Calu3 (cell line): ENCODE data around the gene RAB28. TPM values are rescaled to one million over a fixed set of nuclear protein-coding genes. Genes with fewer than 3 reads are reported as not detected.
A peak's percentile ranks its signal among the peaks of the same experiment; 100 is the strongest.

ENCODE experiments used
- Bru-seq: library from RNA; stranded (reverse); fragments of 400-500 nt; gene quantifications from one replicate; lab custom pipeline; 2021; lab: Mats Ljungman, UMichigan
- BruChase-seq, 2 experiments: library from RNA; stranded (reverse); fragments of 400-500 nt; gene quantifications; one replicate each; lab custom pipeline; 2021; lab: Mats Ljungman, UMichigan
- BruUV-seq: library from RNA; stranded (reverse); fragments of 400-500 nt; replicated peaks from 2 replicates; lab custom pipeline; 2021; lab: Mats Ljungman, UMichigan
- CTCF ChIA-PET: fragments of 300-600 bp; sonication (Branson Sonifier 250); formaldehyde crosslinking; loops from one replicate; lab custom pipeline; 2022; ENCODE audit warnings: antibody characterized with exemption; lab: Charles Lee
- DNase-seq: peaks from one replicate; pipeline ENCODE4 v3.0.0; 2022
- H3K27ac Mint-ChIP-seq: one replicate; pipeline ENCODE4 v1.8.0; 2022; ENCODE audit warnings: mixed read lengths; ENCODE audit not compliant: unreplicated experiment
- H3K27me3 Mint-ChIP-seq: one replicate; pipeline ENCODE4 v1.8.0; 2022; ENCODE audit warnings: mixed read lengths; ENCODE audit not compliant: unreplicated experiment
- H3K36me3 Mint-ChIP-seq: one replicate; pipeline ENCODE4 v1.8.0; 2022; ENCODE audit warnings: mild to moderate bottlenecking, moderate library complexity, mixed read lengths; ENCODE audit not compliant: insufficient read depth, unreplicated experiment
- H3K4me1 Mint-ChIP-seq: one replicate; pipeline ENCODE4 v1.8.0; 2022; ENCODE audit warnings: mild to moderate bottlenecking, low read depth, mixed read lengths; ENCODE audit not compliant: unreplicated experiment
- H3K4me3 Mint-ChIP-seq: one replicate; pipeline ENCODE4 v1.8.0; 2022; ENCODE audit warnings: mild to moderate bottlenecking, low read depth, moderate library complexity, mixed read lengths; ENCODE audit not compliant: unreplicated experiment
- H3K9me3 Mint-ChIP-seq: one replicate; pipeline ENCODE4 v1.8.0; 2022; ENCODE audit warnings: low read depth, mixed read lengths; ENCODE audit not compliant: unreplicated experiment
- CTCF ChIP-seq: fragments of 200-600 bp; IDR thresholded peaks from one replicate; pipeline ENCODE4 v1.8.0; 2022; ENCODE audit warnings: antibody characterized with exemption; ENCODE audit not compliant: unreplicated experiment
- intact Hi-C: fragments of 100-400 bp; cut with micrococcal nuclease; formaldehyde crosslinking; loops from one replicate; pipeline ENCODE4 v1.10.0; 2022; ENCODE audit not compliant: unreplicated experiment
- long read RNA-seq: library from polyadenylated mRNA; stranded (forward); transcript quantifications from one replicate; pipeline ENCODE4 v2.0.0, GENCODE V29; 2022
- total RNA-seq: library from RNA; stranded (reverse); gene quantifications from 2 replicates; pipeline ENCODE4 v1.2.3, GENCODE V29; 2022

RAB28 gene
- total RNA-seq: 10.6 and 11.3 TPM in 2 replicates
- percentile 77 among the genes with signal in this experiment for Bru-seq, nascent RNA
- BruChase-seq, experiment 1, labeled RNA remaining after a 6-hour chase: percentile 64 among the genes with signal in this experiment
- BruChase-seq, experiment 2, labeled RNA remaining after a 2-hour chase: percentile 79 among the genes with signal in this experiment
- long read RNA-seq, transcript RAB28-201 (8 exons, 1,810 nt): minor isoform, 5 of 35 reads
- long read RNA-seq, transcript RAB28-202 (7 exons, 1,715 nt): major isoform, 22 of 35 reads
- long read RNA-seq, partial matches to known transcripts: 1 of 35 reads
- long read RNA-seq, other reads (novel, unspliced or antisense): 4 of 35 reads

- TF ChIP-seq CTCF: no peak
- Mint-ChIP-seq H3K27me3 (peaks cover 9% of the 10 kb centered on the region), H3K36me3 (peaks cover 28% of the 10 kb centered on the region), H3K4me1 (peaks cover 9% of the 10 kb centered on the region), H3K27ac (peak within 1 kb of the TSS; percentile 97), H3K4me3 (peak within 1 kb of the TSS; percentile 87), H3K9me3 (no peaks in the 10 kb centered on the region)
- BruUV-seq: no TSS peak
- CTCF ChIA-PET: interaction anchor here (0.6 kb wide), 1 partner anchor 117 kb away, joined by 5 read pairs; no protein-coding TSS in a partner anchor
- intact Hi-C loops: loop anchor here (5.0 kb wide), 1 partner anchor 63 kb away; no protein-coding TSS in a partner anchor
- DNase-seq: peak; percentile 90
Measured at GRCh38 chr4:13484122-13484748, at the start of gene RAB28. Gene RAB28 (minus strand): TSS chr4:13484340.

- no peaks in the 10 kb centered on the region for H3K9me3 Mint-ChIP-seq
- H3K36me3 Mint-ChIP-seq: no peaks in the 10 kb centered on the region
- peaks cover 24% of the 10 kb centered on the region for H3K27me3 Mint-ChIP-seq
- no peak for DNase-seq
- no peak for TF ChIP-seq CTCF
- no TSS peak for BruUV-seq
- CTCF ChIA-PET: interaction anchor here (1.2 kb wide), 1 partner anchor 11 kb away, joined by 5 read pairs; no protein-coding TSS in a partner anchor
- intact Hi-C loops: no loop called here
- H3K4me1 Mint-ChIP-seq: no peaks in the 10 kb centered on the region
- no peak overlapping the region for H3K4me3 Mint-ChIP-seq
- H3K27ac Mint-ChIP-seq: no peak overlapping the region
Measured at GRCh38 chr4:13531625-13531998, 47.5 kb upstream of the RAB28 start.

GRCh38 chr4:13530823-13531624, 46.9 kb upstream of the RAB28 start:
- DNase-seq: no peak
- Mint-ChIP-seq H3K36me3 (no peaks in the 10 kb centered on the region), H3K27ac (no peak overlapping the region), H3K4me1 (no peaks in the 10 kb centered on the region), H3K4me3 (no peak overlapping the region), H3K9me3 (no peaks in the 10 kb centered on the region), H3K27me3 (peaks cover 24% of the 10 kb centered on the region)
- intact Hi-C loops: no loop called here
- CTCF ChIA-PET: interaction anchor here (0.7 kb wide), 3 partner anchors 10 to 903 kb away, joined by 4 to 7 read pairs (median 5); no protein-coding TSS in a partner anchor
- BruUV-seq: no TSS peak
- TF ChIP-seq CTCF: no peak
